MCF 10A (cell line): Measurements from ENCODE around the gene C4A. TPM values are rescaled to one million over a fixed set of nuclear protein-coding genes. Genes with fewer than 3 reads are reported as not detected.
"Not testable (repeated sequence)": the region's sequence is repeated elsewhere in the genome, so short reads cannot be mapped to it uniquely, and the experiment has no call there.

ENCODE experiments used
- BruUV-seq: library from RNA; stranded (reverse); fragments of 400-500 nt; replicated peaks from 2 replicates; lab custom pipeline; 2021; lab: Mats Ljungman, UMichigan
- CTCF ChIA-PET: fragments of 300-600 bp; sonication (Branson Sonifier 250); formaldehyde crosslinking; extraction: SDS; loops from one replicate; lab custom pipeline; 2021; ENCODE audit warnings: antibody characterized with exemption, inconsistent platforms; lab: Yijun Ruan, JAX
- POLR2A ChIA-PET: fragments of 300-600, 350-650 bp; sonication (Branson Sonifier 250); formaldehyde crosslinking; extraction: SDS; loops from one replicate; lab custom pipeline; 2020; ENCODE audit warnings: antibody characterized with exemption, inconsistent platforms; lab: Yijun Ruan, JAX
- DNase-seq: peaks from one replicate; pipeline ENCODE4 v3.0.0-alpha.2; 2018; ENCODE audit not compliant: unreplicated experiment
- H3K27ac Mint-ChIP-seq: one replicate; pipeline ENCODE4 v1.8.0; 2022; ENCODE audit warnings: mild to moderate bottlenecking, low read depth, mixed read lengths; ENCODE audit not compliant: unreplicated experiment
- H3K27me3 Mint-ChIP-seq: one replicate; pipeline ENCODE4 v1.8.0; 2022; ENCODE audit warnings: mixed read lengths; ENCODE audit not compliant: insufficient read depth, unreplicated experiment
- H3K36me3 Mint-ChIP-seq: one replicate; pipeline ENCODE4 v1.8.0; 2022; ENCODE audit warnings: mild to moderate bottlenecking, moderate library complexity, mixed read lengths; ENCODE audit not compliant: insufficient read depth, unreplicated experiment
- H3K4me1 Mint-ChIP-seq: one replicate; pipeline ENCODE4 v1.8.0; 2022; ENCODE audit warnings: mixed read lengths; ENCODE audit not compliant: insufficient read depth, unreplicated experiment
- H3K4me3 Mint-ChIP-seq: one replicate; pipeline ENCODE4 v1.8.0; 2022; ENCODE audit warnings: mild to moderate bottlenecking, moderate library complexity, mixed read lengths; ENCODE audit not compliant: unreplicated experiment
- H3K9me3 Mint-ChIP-seq: one replicate; pipeline ENCODE4 v1.8.0; 2022; ENCODE audit warnings: mixed read lengths; ENCODE audit not compliant: unreplicated experiment
- intact Hi-C: fragments of 100-400 bp; cut with micrococcal nuclease; formaldehyde crosslinking; loops from 2 replicates; pipeline ENCODE4 v1.14.1; 2022
- total RNA-seq: library from RNA; stranded (reverse); gene quantifications from 2 replicates; pipeline ENCODE4 v1.2.3, GENCODE V29; 2022
- TF ChIP-seq, protein P1 (sequence below): fragments of 200-600 bp; IDR thresholded peaks from one replicate; pipeline ENCODE4 v1.8.0; 2022; ENCODE audit warnings: antibody characterized with exemption, mild to moderate bottlenecking; ENCODE audit not compliant: unreplicated experiment

C4A gene
- total RNA-seq, 1 experiment from 2014 or later = 7.7 TPM

- TF ChIP-seq, protein P1, sequence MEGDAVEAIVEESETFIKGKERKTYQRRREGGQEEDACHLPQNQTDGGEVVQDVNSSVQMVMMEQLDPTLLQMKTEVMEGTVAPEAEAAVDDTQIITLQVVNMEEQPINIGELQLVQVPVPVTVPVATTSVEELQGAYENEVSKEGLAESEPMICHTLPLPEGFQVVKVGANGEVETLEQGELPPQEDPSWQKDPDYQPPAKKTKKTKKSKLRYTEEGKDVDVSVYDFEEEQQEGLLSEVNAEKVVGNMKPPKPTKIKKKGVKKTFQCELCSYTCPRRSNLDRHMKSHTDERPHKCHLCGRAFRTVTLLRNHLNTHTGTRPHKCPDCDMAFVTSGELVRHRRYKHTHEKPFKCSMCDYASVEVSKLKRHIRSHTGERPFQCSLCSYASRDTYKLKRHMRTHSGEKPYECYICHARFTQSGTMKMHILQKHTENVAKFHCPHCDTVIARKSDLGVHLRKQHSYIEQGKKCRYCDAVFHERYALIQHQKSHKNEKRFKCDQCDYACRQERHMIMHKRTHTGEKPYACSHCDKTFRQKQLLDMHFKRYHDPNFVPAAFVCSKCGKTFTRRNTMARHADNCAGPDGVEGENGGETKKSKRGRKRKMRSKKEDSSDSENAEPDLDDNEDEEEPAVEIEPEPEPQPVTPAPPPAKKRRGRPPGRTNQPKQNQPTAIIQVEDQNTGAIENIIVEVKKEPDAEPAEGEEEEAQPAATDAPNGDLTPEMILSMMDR = no peak
- intact Hi-C loops = loop anchor here (10.0 kb wide), 1 partner anchor 175 kb away; the partner anchor contains the start of genes PPT2 and PRRT1
- DNase-seq = no peak
- Mint-ChIP-seq H3K4me1 (no peaks in the 10 kb centered on the region), H3K36me3 (peaks cover 13% of the 10 kb centered on the region), H3K27me3 (no peaks in the 10 kb centered on the region), H3K27ac (peak overlapping the region; percentile 6), H3K9me3 (no peaks in the 10 kb centered on the region), H3K4me3 (no peak overlapping the region)
- no TSS peak for BruUV-seq
- ChIA-PET CTCF (interaction anchor here (0.6 to 0.7 kb wide), 3 partner anchors 9 to 142 kb away, joined by 3 to 4 read pairs (median 3); no protein-coding TSS in a partner anchor), POLR2A (interaction anchor here (0.6 kb wide), 1 partner anchor 216 kb away, joined by 3 read pairs; no protein-coding TSS in a partner anchor)
These were observed 2.5 kb upstream of the C4A start for GRCh38 chr6:31979238-31979898.

DNA sequence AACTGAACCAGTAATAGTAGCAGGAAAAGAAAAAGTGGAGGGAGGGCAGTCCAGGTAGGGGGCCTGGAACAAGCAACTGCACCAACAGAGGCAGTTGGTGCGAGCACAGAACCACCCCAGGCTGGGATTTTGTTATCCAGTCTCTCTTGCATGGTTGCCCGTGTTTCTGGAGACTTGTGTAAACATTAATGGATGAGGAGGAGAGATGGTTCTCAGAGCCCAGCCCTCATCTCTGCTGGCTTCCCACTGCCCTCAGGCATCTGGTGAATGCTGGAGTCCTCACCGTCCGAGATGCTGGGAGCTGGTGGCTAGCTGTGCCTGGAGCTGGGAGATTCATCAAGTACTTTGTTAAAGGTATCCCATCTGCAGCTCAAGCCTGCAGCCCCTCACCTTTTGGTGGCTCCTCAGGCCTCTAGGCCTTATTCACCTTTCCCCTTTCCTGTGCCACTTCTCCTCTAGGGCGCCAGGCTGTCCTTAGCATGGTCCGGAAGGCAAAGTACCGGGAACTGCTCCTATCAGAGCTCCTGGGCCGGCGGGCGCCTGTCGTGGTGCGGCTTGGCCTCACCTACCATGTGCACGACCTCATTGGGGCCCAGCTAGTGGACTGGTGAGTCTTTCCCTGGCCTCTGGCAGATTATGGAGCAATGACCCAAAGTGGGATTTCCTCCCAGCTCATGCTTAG lies 1.5 kb upstream of the C4A start:
- DNase-seq, H3K9me3 Mint-ChIP-seq, H3K36me3 Mint-ChIP-seq, H3K4me3 Mint-ChIP-seq, intact Hi-C loops, H3K4me1 Mint-ChIP-seq, H3K27me3 Mint-ChIP-seq, BruUV-seq: not testable (repeated sequence)
- POLR2A ChIA-PET = interaction anchor here (0.5 to 1.0 kb wide), 2 partner anchors 21 to 133 kb away, joined by 3 read pairs; partner anchors contain the start of gene SKIC2
- CTCF ChIA-PET = interaction anchor here (0.6 kb wide), 1 partner anchor 10 kb away, joined by 3 read pairs; no protein-coding TSS in a partner anchor
- H3K27ac Mint-ChIP-seq = peak overlapping the region; percentile 6

- H3K36me3 Mint-ChIP-seq, CTCF ChIA-PET, H3K9me3 Mint-ChIP-seq, intact Hi-C loops, H3K27me3 Mint-ChIP-seq, H3K4me3 Mint-ChIP-seq, DNase-seq, BruUV-seq, H3K4me1 Mint-ChIP-seq, H3K27ac Mint-ChIP-seq: not testable (repeated sequence)
- POLR2A ChIA-PET = interaction anchor here (1.0 kb wide), 1 partner anchor 22 kb away, joined by 3 read pairs; the partner anchor contains the start of gene SKIC2
These were observed 859 bp upstream of the C4A start for GRCh38 chr6:31980998-31981397.

DNA sequence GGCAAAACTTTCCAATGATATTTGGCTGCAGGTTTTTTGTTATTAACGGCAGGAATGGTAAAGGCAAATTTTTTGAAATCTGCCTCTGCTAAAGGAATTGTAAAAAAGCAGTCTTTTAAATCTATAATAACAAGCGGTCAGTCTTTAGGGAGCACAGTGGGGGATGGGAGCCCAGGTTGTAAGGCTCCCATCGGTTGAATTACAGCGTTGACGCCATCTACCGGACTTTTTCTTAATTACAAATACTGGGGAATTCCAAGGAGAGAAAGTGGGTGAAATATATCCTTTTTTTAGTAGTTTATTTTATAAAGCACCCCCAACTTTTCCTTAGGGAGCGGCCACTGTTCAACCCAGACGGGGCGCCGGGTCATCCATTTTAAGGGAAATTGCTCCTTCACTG lies 7.5 kb downstream of the C4A start:
- intact Hi-C loops, CTCF ChIA-PET: not testable (repeated sequence)

DNA sequence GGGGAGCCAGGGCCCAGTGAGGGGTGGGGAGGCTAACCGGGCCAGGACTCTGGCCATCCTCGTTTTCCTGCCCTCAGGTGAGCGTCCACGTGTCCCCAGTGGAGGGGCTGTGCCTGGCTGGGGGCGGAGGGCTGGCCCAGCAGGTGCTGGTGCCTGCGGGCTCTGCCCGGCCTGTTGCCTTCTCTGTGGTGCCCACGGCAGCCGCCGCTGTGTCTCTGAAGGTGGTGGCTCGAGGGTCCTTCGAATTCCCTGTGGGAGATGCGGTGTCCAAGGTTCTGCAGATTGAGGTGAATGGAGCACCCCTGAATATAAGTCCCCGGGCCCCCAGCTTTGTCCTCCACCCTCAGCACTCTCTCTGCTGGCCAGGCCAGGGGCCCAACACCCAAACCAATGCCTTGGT lies 12.6 kb downstream of the C4A start:
- DNase-seq, H3K9me3 Mint-ChIP-seq, H3K36me3 Mint-ChIP-seq, H3K27me3 Mint-ChIP-seq, POLR2A ChIA-PET, BruUV-seq, H3K4me3 Mint-ChIP-seq, H3K27ac Mint-ChIP-seq, H3K4me1 Mint-ChIP-seq, intact Hi-C loops, CTCF ChIA-PET: not testable (repeated sequence)

More for the DNA sequence above, 7.5 kb downstream of the C4A start:
- H3K9me3 Mint-ChIP-seq, POLR2A ChIA-PET, H3K27ac Mint-ChIP-seq, H3K27me3 Mint-ChIP-seq, H3K4me3 Mint-ChIP-seq, H3K4me1 Mint-ChIP-seq, BruUV-seq, DNase-seq, H3K36me3 Mint-ChIP-seq: not testable (repeated sequence)

GRCh38 chr6:31996385-31996784 lies 14.5 kb downstream of the C4A start:
- DNase-seq, H3K4me1 Mint-ChIP-seq, intact Hi-C loops, POLR2A ChIA-PET, H3K36me3 Mint-ChIP-seq, CTCF ChIA-PET, H3K9me3 Mint-ChIP-seq, BruUV-seq, H3K27me3 Mint-ChIP-seq, H3K4me3 Mint-ChIP-seq, H3K27ac Mint-ChIP-seq: not testable (repeated sequence)

DNA sequence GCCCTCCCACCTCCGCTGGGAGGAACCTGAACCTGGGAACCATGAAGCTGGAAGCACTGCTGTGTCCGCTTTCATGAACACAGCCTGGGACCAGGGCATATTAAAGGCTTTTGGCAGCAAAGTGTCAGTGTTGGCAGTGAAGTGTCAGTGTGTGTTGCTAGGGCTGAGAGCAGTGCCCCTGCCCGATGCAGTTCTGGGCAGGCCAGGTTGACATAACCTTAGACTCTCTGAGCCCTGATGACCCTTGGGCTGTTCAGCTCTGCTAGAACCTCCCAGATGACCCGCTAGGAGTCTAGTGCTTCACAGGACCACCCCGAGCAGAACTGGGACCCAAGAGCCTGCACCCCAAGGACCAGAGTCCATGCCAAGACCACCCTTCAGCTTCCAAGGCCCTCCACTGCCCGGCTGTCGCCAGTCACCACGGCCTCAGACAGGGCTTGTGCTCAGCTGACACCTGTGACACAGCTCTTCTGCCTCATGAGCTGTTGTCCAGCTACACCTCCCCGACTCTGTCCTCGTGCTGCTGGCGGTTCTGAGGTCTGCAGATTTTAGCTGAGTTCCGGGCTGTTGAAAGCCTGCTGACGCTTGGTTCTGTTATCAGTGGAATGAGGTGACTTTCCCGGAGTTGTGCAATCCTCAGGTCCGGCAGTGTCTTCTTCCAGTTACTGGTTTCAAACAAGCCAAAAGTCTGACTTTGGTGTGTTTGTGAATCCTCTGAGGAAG lies 20.9 kb downstream of the C4A start:
- H3K36me3 Mint-ChIP-seq, POLR2A ChIA-PET, DNase-seq, H3K4me1 Mint-ChIP-seq, intact Hi-C loops, H3K27me3 Mint-ChIP-seq, BruUV-seq, H3K9me3 Mint-ChIP-seq, H3K27ac Mint-ChIP-seq, CTCF ChIA-PET, H3K4me3 Mint-ChIP-seq: not testable (repeated sequence)

DNA sequence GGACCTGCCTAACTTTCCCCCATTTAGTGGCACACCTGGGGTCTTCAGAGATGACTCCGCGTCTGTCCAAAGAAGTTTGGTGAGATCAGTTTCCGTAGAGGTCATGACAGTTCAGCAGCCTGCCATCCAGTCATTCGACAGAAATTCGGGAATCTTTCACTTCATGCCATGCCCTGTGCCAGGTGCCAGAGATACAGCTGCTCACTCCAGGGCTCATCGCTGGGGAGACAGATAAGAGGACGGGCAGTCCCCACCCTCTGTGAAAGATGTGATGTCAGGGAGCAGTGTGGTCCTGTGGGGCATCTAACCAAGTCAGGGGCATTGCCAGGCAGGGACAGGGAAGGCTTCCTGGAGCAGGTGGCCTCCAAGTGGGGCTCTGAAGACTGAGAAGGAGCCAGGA lies 21.4 kb downstream of the C4A start:
- BruUV-seq, H3K9me3 Mint-ChIP-seq, H3K27ac Mint-ChIP-seq, H3K36me3 Mint-ChIP-seq, H3K27me3 Mint-ChIP-seq, DNase-seq, H3K4me3 Mint-ChIP-seq, CTCF ChIA-PET, H3K4me1 Mint-ChIP-seq, POLR2A ChIA-PET, intact Hi-C loops: not testable (repeated sequence)
